Ishikawa (cell line): ENCODE data around the gene MXRA8.

Experiments
- CEBPB ChIP-seq: IDR thresholded peaks from 2 replicates; pipeline ENCODE4 v1.6.1; 2012
- CREB1 ChIP-seq: IDR thresholded peaks from 2 replicates; pipeline ENCODE4 v1.6.1; 2012; ENCODE audit warnings: low read depth
- EGR1 ChIP-seq: IDR thresholded peaks from 2 replicates; pipeline ENCODE4 v1.6.1; 2012
- EP300 ChIP-seq: IDR thresholded peaks from 2 replicates; pipeline ENCODE4 v1.6.1; 2012; ENCODE audit warnings: borderline replicate concordance
- FOXM1 ChIP-seq: IDR thresholded peaks from 2 replicates; pipeline ENCODE4 v1.6.1; 2012; ENCODE audit warnings: low read depth, borderline replicate concordance
- NFIC ChIP-seq: IDR thresholded peaks from 2 replicates; pipeline ENCODE4 v1.6.1; 2012
- RAD21 ChIP-seq: IDR thresholded peaks from 2 replicates; pipeline ENCODE4 v1.6.1; 2012; ENCODE audit warnings: low read depth
- TAF1 ChIP-seq: IDR thresholded peaks from 2 replicates; pipeline ENCODE4 v1.6.1; 2012; ENCODE audit warnings: low read depth, mild to moderate bottlenecking
- TCF12 ChIP-seq: IDR thresholded peaks from 2 replicates; pipeline ENCODE4 v1.6.1; 2012; ENCODE audit warnings: low read depth
- TEAD4 ChIP-seq: IDR thresholded peaks from 2 replicates; pipeline ENCODE4 v1.6.1; 2012
- YY1 ChIP-seq: IDR thresholded peaks from 2 replicates; pipeline ENCODE4 v1.6.1; 2012; ENCODE audit warnings: low read depth
- ZBTB7A ChIP-seq: IDR thresholded peaks from 2 replicates; pipeline ENCODE4 v1.6.1; 2012; ENCODE audit warnings: low read depth
- TF ChIP-seq, protein P1 (sequence below): IDR thresholded peaks from 2 replicates; pipeline ENCODE4 v1.6.1; 2012
- TF ChIP-seq, protein P2 (sequence below): IDR thresholded peaks from 2 replicates; pipeline ENCODE4 v1.6.1; 2012
- TF ChIP-seq, protein P3 (sequence below): IDR thresholded peaks from 2 replicates; pipeline ENCODE4 v1.6.1; 2012; ENCODE audit warnings: low read depth, mild to moderate bottlenecking

The MXRA8 gene

DNA sequence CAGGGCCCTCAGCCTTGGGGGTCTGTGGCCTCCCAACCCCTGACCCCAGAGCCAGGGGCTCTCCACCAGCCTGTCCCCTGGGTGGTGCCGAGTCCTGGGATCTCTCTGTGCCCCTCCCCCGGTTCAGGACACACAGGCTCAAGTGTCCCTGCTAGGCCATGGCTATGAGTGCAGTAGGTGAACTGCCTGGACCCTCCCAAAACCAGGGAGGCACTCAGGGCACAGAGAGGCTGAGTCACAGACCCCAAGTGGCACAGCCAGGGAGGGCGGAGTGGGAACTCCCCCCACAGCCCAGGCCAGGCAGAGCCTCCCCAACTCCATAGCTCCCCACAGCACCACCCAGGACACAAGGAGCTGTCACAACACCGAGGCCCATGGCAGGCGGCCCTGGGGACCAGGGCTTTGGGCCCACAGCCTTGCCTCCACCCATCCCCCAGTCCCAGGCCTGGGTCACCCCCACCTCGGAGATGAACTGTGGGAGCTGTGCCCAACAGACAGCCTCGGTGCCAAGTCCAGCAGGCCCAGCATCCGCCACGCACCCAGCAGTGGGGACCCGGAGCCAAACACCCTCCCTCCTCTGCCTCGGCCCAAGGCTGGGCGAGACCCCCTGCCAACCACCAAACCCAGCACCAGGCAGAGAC is 12.4 kb downstream of the MXRA8 start:
- TF ChIP-seq FOXM1, result no peak
- TF ChIP-seq EP300, result no peak
- no peak for TF ChIP-seq ZBTB7A
- TF ChIP-seq RAD21, result no peak
- no peak for TF ChIP-seq TAF1
- TF ChIP-seq, protein P1, sequence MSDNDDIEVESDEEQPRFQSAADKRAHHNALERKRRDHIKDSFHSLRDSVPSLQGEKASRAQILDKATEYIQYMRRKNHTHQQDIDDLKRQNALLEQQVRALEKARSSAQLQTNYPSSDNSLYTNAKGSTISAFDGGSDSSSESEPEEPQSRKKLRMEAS, result no peak
- no peak for TF ChIP-seq TCF12
- TF ChIP-seq, protein P2, sequence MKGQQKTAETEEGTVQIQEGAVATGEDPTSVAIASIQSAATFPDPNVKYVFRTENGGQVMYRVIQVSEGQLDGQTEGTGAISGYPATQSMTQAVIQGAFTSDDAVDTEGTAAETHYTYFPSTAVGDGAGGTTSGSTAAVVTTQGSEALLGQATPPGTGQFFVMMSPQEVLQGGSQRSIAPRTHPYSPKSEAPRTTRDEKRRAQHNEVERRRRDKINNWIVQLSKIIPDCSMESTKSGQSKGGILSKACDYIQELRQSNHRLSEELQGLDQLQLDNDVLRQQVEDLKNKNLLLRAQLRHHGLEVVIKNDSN, result no peak
- no peak for TF ChIP-seq TEAD4
- no peak for TF ChIP-seq EGR1
- TF ChIP-seq, protein P3, sequence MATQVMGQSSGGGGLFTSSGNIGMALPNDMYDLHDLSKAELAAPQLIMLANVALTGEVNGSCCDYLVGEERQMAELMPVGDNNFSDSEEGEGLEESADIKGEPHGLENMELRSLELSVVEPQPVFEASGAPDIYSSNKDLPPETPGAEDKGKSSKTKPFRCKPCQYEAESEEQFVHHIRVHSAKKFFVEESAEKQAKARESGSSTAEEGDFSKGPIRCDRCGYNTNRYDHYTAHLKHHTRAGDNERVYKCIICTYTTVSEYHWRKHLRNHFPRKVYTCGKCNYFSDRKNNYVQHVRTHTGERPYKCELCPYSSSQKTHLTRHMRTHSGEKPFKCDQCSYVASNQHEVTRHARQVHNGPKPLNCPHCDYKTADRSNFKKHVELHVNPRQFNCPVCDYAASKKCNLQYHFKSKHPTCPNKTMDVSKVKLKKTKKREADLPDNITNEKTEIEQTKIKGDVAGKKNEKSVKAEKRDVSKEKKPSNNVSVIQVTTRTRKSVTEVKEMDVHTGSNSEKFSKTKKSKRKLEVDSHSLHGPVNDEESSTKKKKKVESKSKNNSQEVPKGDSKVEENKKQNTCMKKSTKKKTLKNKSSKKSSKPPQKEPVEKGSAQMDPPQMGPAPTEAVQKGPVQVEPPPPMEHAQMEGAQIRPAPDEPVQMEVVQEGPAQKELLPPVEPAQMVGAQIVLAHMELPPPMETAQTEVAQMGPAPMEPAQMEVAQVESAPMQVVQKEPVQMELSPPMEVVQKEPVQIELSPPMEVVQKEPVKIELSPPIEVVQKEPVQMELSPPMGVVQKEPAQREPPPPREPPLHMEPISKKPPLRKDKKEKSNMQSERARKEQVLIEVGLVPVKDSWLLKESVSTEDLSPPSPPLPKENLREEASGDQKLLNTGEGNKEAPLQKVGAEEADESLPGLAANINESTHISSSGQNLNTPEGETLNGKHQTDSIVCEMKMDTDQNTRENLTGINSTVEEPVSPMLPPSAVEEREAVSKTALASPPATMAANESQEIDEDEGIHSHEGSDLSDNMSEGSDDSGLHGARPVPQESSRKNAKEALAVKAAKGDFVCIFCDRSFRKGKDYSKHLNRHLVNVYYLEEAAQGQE, result no peak
- no peak for TF ChIP-seq CREB1
- no peak for TF ChIP-seq YY1
- no peak for TF ChIP-seq NFIC
- no peak for TF ChIP-seq CEBPB

DNA sequence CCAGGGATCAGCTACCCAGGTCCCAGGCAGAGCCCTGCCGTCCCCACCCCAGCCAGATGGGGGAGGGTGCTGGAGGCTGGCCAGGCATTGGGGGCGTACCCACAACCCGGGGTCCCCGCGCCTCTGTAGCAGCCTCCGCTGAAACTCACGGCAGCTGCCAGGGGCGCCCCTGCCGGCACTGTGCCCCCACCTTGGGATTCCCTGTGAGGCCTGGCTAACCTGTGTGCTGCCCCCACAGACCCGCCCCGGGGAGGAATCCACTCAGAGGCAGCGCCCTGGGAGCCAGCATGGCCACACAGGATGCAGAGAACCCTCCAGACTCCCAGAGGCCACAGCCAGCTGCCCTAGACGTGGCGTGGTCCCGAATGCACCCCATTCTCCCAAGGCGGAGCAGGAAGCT is 13.0 kb downstream of the MXRA8 start:
- TF ChIP-seq ZBTB7A (0 out of 2 replicates have a peak, but pooled peaks have one; percentile 19), EP300 (no peak)

DNA sequence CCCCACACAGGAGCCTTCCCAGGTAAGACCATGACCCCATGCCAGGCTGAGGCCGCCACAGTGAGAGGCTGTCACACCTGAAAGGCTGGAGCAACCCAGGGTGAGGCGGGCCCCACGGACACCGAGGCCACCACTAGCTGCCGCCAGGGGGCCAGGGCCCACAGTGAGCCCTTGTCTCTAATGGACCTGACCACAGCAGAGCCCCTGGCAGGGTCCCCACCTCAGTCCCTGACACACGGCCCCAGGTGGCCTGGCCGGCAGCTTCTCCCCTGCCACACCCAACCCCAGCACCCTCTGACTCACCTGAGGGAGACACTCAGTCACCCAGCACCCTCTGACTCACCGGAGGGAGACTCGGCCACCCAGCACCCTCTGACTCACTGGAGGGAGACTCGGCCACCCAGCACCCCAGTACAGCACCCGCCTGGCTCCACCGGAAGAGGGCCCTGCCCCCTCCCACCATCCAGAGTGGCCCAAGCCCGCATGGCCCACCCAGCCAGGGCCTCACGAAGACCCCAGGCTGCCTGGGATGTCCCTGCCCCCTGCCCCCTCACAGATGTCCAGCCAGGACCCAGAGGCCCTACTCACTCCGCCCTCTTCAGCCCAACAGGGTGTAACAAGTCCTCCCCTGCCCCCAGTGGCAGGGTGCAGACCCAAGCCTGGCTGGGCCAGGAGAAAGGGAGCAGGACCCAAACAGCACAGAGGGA is 13.5 kb downstream of the MXRA8 start:
- TF ChIP-seq, protein P3, result no peak
- TF ChIP-seq ZBTB7A (peak; percentile 68), YY1 (no peak), TCF12 (peak; percentile 64)

DNA sequence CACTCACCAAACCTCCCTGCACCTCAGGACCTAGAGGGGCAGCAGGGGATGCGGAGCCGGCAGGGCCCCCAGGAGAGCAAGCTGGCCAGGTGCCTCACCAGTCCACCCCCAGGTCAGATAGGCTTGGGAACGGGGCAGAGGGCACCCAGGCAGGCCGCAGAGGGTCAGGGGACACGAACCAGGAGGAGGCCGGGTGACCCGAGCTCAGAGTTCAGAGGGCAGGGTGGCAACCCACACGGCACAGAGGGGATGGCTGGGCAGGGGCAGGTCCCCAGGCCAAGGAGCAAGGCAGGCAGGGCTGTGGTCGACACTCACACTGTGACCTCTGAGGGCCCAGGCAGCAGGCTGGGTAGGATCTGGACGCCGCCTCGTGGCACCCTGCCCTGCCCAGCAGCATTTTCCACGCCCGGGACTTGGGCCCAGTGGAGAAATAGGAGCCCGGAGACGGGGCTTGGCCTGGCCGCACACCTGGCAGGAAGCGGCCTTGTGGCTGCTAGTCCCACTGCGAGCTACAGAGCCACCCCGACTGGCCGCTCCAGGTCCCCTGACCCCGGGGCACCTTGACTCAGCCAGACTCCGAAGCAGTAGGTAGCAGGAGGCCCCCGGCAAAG is 14.4 kb downstream of the MXRA8 start:
- TF ChIP-seq YY1 (no peak), RAD21 (no peak), TEAD4 (no peak), TCF12 (no peak), TAF1 (no peak), FOXM1 (no peak), CREB1 (no peak), NFIC (no peak), EGR1 (no peak), EP300 (no peak), CEBPB (no peak), ZBTB7A (no peak)
- TF ChIP-seq, protein P3, result no peak
- TF ChIP-seq, protein P2, result no peak
- TF ChIP-seq, protein P1, result no peak
